Mesendoderm (in vitro differentiated cells): Measurements from ENCODE around the gene KDM5C.
A peak's percentile ranks its signal among the peaks of the same experiment; 100 is the strongest.

Experiments used
- DNase-seq: peaks from one replicate; pipeline ENCODE4 v3.0.0; 2013
- H2AK5ac ChIP-seq: 2 replicates; pipeline ENCODE4 v1.6.1; 2013; ENCODE audit warnings: low read length, inconsistent platforms
- H2BK120ac ChIP-seq: 2 replicates; pipeline ENCODE4 v1.6.1; 2013; ENCODE audit warnings: low read depth, mild to moderate bottlenecking, low read length, moderate library complexity, mixed read lengths
- H2BK15ac ChIP-seq: replicated peaks from 2 replicates; pipeline ENCODE4 v1.6.1; 2013; ENCODE audit warnings: low read depth, mild to moderate bottlenecking, moderate library complexity
- H2BK5ac ChIP-seq: 2 replicates; pipeline ENCODE4 v1.6.1; 2013; ENCODE audit warnings: low read length, inconsistent platforms
- H3K18ac ChIP-seq: 2 replicates; pipeline ENCODE4 v1.6.1; 2013; ENCODE audit warnings: mild to moderate bottlenecking, low read length, mixed read lengths
- H3K23ac ChIP-seq: one replicate; pipeline ENCODE4 v1.6.1; 2013; ENCODE audit warnings: low read length
- H3K27ac ChIP-seq: 2 replicates; pipeline ENCODE4 v1.5.1; 2013; ENCODE audit warnings: low read depth, mild to moderate bottlenecking, inconsistent platforms, low read length, moderate library complexity
- H3K27me3 ChIP-seq: 2 replicates; pipeline ENCODE4 v1.6.1; 2013; ENCODE audit warnings: low read length, control low read depth, mild to moderate bottlenecking, inconsistent platforms; ENCODE audit not compliant: insufficient read depth, poor library complexity
- H3K36me3 ChIP-seq: 2 replicates; pipeline ENCODE4 v1.6.1; 2013; ENCODE audit warnings: low read length, inconsistent platforms; ENCODE audit not compliant: control insufficient read depth, insufficient read depth
- H3K4ac ChIP-seq: one replicate; pipeline ENCODE4 v1.6.1; 2013; ENCODE audit warnings: low read depth, mild to moderate bottlenecking, low read length, moderate library complexity
- H3K4me1 ChIP-seq: 2 replicates; pipeline ENCODE4 v1.6.1; 2013; ENCODE audit warnings: low read depth, low read length, inconsistent platforms; ENCODE audit not compliant: control insufficient read depth
- H3K4me2 ChIP-seq: 2 replicates; pipeline ENCODE4 v1.6.1; 2013; ENCODE audit warnings: low read length
- H3K4me3 ChIP-seq: 2 replicates; pipeline ENCODE4 v1.5.1; 2013; ENCODE audit warnings: mild to moderate bottlenecking, low read length
- H3K56ac ChIP-seq: one replicate; pipeline ENCODE4 v1.6.1; 2013; ENCODE audit warnings: low read length
- H3K79me1 ChIP-seq: 2 replicates; pipeline ENCODE4 v1.6.1; 2013; ENCODE audit warnings: low read length, inconsistent platforms
- H3K79me2 ChIP-seq: 2 replicates; pipeline ENCODE4 v1.6.1; 2013; ENCODE audit warnings: mild to moderate bottlenecking, low read length; ENCODE audit not compliant: control insufficient read depth, insufficient read depth
- H3K9ac ChIP-seq: 2 replicates; pipeline ENCODE4 v1.6.1; 2013; ENCODE audit warnings: low read length, inconsistent platforms
- H4K5ac ChIP-seq: one replicate; pipeline ENCODE4 v1.6.1; 2013; ENCODE audit warnings: low read length
- H4K8ac ChIP-seq: one replicate; pipeline ENCODE4 v1.6.1; 2013; ENCODE audit warnings: low read depth, mild to moderate bottlenecking, control low read depth, low read length, moderate library complexity
- WGBS: extraction: QIAGEN DNeasy Blood & Tissue Kit; methylation state at CpG from one replicate; pipeline ENCODE4 v1.1.7; 2013; ENCODE audit warnings: low lambda C conversion rate, missing lambda C conversion rate; ENCODE audit not compliant: insufficient coverage; ENCODE audit errors: extremely low coverage; 5-methylcytosine and 5-hydroxymethylcytosine counted together

KDM5C gene

GRCh38 chrX:53227224-53227765 is 2.3 kb upstream of the KDM5C start:
- H4K8ac ChIP-seq, result no peak overlapping the region
- H3K79me1 ChIP-seq, result no peaks in the 10 kb centered on the region
- no peak overlapping the region for H3K23ac ChIP-seq
- no peak overlapping the region for H3K4ac ChIP-seq
- H3K4me2 ChIP-seq, result no peak overlapping the region
- no peak overlapping the region for H2BK120ac ChIP-seq
- peaks cover 26% of the 10 kb centered on the region for H3K79me2 ChIP-seq
- no CpG with 5 or more reads among the region's 7 CpGs for WGBS
- no peak overlapping the region for H2BK5ac ChIP-seq
- H3K4me3 ChIP-seq, result no peak overlapping the region
- H2AK5ac ChIP-seq, result no peak overlapping the region
- H3K56ac ChIP-seq, result no peak overlapping the region
- DNase-seq, result no peak
- no peak overlapping the region for H3K9ac ChIP-seq
- H3K4me1 ChIP-seq, result no peaks in the 10 kb centered on the region
- no peak overlapping the region for H4K5ac ChIP-seq
- no peaks in the 10 kb centered on the region for H3K36me3 ChIP-seq
- no peak overlapping the region for H3K18ac ChIP-seq
- no peaks in the 10 kb centered on the region for H3K27me3 ChIP-seq
- no peak overlapping the region for H3K27ac ChIP-seq
- H2BK15ac ChIP-seq, result no peak overlapping the region

GRCh38 chrX:53223955-53224859 is 800 bp downstream of the KDM5C start:
- Histone ChIP-seq H2AK5ac (no peak overlapping the region), H3K36me3 (no peaks in the 10 kb centered on the region), H3K27ac (peak overlapping the region; percentile 33), H3K4ac (peak overlapping the region; percentile 72), H2BK15ac (no peak overlapping the region), H4K8ac (no peak overlapping the region), H3K23ac (no peak overlapping the region), H3K9ac (peak overlapping the region; percentile 90), H3K4me3 (peak overlapping the region; percentile 88), H3K4me1 (no peaks in the 10 kb centered on the region), H2BK5ac (no peak overlapping the region), H3K56ac (peak overlapping the region; percentile 98), H3K27me3 (no peaks in the 10 kb centered on the region), H3K79me1 (peaks cover 1% of the 10 kb centered on the region), H2BK120ac (no peak overlapping the region), H3K18ac (peak overlapping the region; percentile 76), H3K79me2 (peaks cover 42% of the 10 kb centered on the region), H3K4me2 (peak overlapping the region; percentile 43), H4K5ac (no peak overlapping the region)
- peak; percentile 18 for DNase-seq
- no CpG with 5 or more reads among the region's 40 CpGs for WGBS

GRCh38 chrX:53223068-53223693 is 1.8 kb downstream of the KDM5C start:
- peak overlapping the region; percentile 90 for H3K9ac ChIP-seq
- H3K27me3 ChIP-seq, result no peaks in the 10 kb centered on the region
- WGBS, result no CpG with 5 or more reads among the region's 2 CpGs
- H4K8ac ChIP-seq, result no peak overlapping the region
- H3K56ac ChIP-seq, result peak overlapping the region; percentile 98
- no peak overlapping the region for H2AK5ac ChIP-seq
- no peak overlapping the region for H3K27ac ChIP-seq
- H3K4me2 ChIP-seq, result peak overlapping the region; percentile 43
- no peak overlapping the region for H3K18ac ChIP-seq
- no peaks in the 10 kb centered on the region for H3K36me3 ChIP-seq
- H3K4ac ChIP-seq, result no peak overlapping the region
- H3K79me2 ChIP-seq, result peaks cover 43% of the 10 kb centered on the region
- no peaks in the 10 kb centered on the region for H3K4me1 ChIP-seq
- no peak overlapping the region for H2BK15ac ChIP-seq
- H3K79me1 ChIP-seq, result peaks cover 2% of the 10 kb centered on the region
- H3K4me3 ChIP-seq, result no peak overlapping the region
- H3K23ac ChIP-seq, result no peak overlapping the region
- no peak overlapping the region for H4K5ac ChIP-seq
- no peak overlapping the region for H2BK120ac ChIP-seq
- H2BK5ac ChIP-seq, result no peak overlapping the region
- peak; percentile 27 for DNase-seq

GRCh38 chrX:53211391-53211978 is 13.5 kb downstream of the KDM5C start:
- no peak overlapping the region for H4K5ac ChIP-seq
- H3K4me2 ChIP-seq, result no peak overlapping the region
- H2AK5ac ChIP-seq, result no peak overlapping the region
- no peak overlapping the region for H3K56ac ChIP-seq
- no peak for DNase-seq
- no peak overlapping the region for H2BK15ac ChIP-seq
- no peaks in the 10 kb centered on the region for H3K27me3 ChIP-seq
- H3K9ac ChIP-seq, result no peak overlapping the region
- no peaks in the 10 kb centered on the region for H3K4me1 ChIP-seq
- no peak overlapping the region for H3K4ac ChIP-seq
- no peak overlapping the region for H4K8ac ChIP-seq
- H2BK5ac ChIP-seq, result no peak overlapping the region
- no peak overlapping the region for H3K23ac ChIP-seq
- H3K4me3 ChIP-seq, result no peak overlapping the region
- H3K27ac ChIP-seq, result no peak overlapping the region
- no peaks in the 10 kb centered on the region for H3K79me1 ChIP-seq
- H3K18ac ChIP-seq, result no peak overlapping the region
- no peaks in the 10 kb centered on the region for H3K79me2 ChIP-seq
- peaks cover 13% of the 10 kb centered on the region for H3K36me3 ChIP-seq
- no peak overlapping the region for H2BK120ac ChIP-seq
- no CpG with 5 or more reads among the region's 9 CpGs for WGBS

- Histone ChIP-seq H3K4me3 (no peak overlapping the region), H3K4me2 (no peak overlapping the region), H3K79me1 (no peaks in the 10 kb centered on the region), H3K79me2 (no peaks in the 10 kb centered on the region), H4K8ac (no peak overlapping the region), H3K9ac (no peak overlapping the region), H3K4ac (no peak overlapping the region), H3K27me3 (no peaks in the 10 kb centered on the region), H3K27ac (no peak overlapping the region), H3K4me1 (no peaks in the 10 kb centered on the region), H3K36me3 (peaks cover 8% of the 10 kb centered on the region), H2BK5ac (no peak overlapping the region), H2BK15ac (no peak overlapping the region), H2BK120ac (no peak overlapping the region), H4K5ac (no peak overlapping the region), H2AK5ac (no peak overlapping the region), H3K18ac (no peak overlapping the region), H3K23ac (no peak overlapping the region), H3K56ac (no peak overlapping the region)
- no peak for DNase-seq
- WGBS, result no CpG with 5 or more reads among the region's 12 CpGs
Observed at GRCh38 chrX:53196678-53197077, 28.3 kb downstream of the KDM5C start.
